ENCODE measurements around the gene SLC36A1.
"Not testable (repeated sequence)": the region's sequence is repeated elsewhere in the genome, so short reads cannot be mapped to it uniquely, and the experiment has no call there.

SLC36A1 gene

DNA sequence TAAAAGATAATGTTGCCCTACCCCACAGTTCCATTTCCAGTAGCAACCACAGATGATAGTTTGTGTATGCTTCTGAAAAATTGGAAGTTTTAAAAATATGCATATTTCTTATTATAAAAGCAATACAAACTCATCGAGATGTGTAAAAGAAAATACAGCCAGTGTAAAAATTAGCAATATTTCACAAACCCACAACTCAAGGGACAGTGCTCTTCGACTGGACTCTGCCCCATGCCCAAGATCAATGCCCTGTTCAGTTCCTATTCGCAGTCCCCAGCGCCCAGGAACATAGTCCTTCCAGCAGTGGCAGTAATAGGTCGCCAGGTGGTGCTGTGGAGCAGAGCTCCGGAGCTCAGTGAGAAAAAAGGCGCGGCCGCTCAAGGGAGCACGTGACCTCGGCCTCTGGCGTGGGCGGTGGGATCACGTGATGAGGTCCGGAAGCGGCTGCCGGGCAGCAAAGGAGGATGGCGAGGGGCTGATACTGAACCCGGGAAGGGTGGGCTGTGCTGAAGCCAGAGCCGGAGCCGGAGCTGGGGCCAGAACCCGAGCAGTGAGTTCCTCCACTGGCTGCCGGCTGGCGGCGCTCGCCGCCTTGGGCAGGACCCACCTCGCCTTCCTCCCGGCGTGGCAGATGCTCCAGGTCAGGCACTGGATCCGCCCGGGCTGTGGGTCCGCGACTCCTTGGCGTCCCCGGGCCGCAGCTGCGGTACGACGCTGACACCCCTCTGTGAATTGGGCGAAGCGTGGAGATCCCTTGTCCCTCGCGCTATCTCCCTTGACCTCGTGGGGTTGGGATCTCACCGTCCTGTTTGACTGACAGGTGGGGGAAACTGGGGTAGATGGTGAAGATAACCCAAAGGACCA, at the start of gene SLC36A1:
SLC36A1 (plus strand) TSS at position 430 of the 864 bp plus-strand sequence. CDS start 11,190 bp downstream, outside the sequence.
- no peak for FAIRE-seq

DNA sequence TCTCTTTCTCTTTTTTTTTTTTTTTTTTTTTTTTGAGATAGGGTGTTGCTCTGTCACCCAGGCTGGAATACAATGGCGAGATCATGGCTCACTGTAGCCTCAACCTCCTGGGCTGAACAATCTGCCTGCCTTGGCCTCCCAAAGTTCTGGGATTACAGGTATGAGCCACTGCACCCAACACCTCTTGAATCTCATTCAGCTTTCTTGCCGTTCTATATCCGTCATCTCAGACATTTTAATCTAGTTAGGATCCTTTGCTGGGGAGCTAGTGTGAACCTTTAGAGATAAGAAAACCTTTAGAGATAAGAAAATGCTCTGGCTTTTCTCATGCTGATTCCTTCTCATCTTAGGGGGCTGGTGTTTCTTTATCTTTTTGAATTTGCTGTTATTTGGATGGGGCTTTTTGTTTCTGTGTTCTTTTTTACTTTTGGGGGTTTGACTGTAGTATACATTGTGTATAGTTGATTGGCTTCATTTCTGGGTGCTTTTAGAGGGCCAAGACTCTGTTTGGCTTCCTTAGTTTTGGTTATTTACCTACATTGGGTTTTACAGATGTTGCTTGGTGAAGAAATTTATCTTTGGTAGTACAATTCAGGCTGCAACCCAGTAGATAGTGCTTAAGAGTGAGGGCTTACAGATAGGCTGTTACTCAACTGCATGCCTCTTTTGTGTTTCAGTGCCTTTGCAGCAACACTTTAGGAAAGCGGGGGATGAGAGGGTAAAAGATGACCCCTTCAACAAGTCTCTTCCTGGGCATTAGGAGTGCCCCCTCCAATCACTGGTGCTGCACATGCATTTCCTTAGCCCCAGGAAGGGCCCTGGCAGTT, 41.9 kb upstream of the SLC36A1 start:
- FAIRE-seq = no peak

DNA sequence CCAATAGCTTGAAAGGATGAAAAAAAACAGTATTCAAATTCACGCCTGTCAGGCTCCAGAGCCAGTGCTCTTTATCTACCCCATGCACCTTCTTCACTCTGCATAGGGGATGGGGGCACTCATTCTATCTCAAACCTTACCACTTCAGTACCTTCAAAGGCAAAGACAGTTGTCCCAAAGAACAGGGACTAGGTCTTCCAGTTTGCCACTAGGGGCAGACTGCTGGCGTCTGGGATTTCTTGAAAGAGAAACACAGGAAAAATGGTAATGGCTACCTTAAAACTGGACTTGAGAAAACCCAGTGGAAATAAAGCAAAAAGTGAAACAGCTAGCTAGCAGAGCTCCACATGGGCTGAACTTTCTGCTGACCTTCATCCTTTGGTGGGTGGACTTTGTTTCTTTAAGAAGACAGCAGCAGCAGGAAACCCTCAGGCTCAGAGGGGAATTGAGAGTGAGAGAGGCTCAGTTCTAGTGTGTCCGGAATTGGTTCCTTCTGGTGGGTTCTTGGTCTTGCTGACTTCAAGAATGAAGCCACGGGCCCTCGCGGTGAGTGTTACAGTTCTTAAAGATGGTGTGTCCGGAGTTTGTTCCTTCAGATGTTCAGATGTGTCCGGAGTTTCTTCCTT, 41.0 kb upstream of the SLC36A1 start:
- no peak for FAIRE-seq

DNA sequence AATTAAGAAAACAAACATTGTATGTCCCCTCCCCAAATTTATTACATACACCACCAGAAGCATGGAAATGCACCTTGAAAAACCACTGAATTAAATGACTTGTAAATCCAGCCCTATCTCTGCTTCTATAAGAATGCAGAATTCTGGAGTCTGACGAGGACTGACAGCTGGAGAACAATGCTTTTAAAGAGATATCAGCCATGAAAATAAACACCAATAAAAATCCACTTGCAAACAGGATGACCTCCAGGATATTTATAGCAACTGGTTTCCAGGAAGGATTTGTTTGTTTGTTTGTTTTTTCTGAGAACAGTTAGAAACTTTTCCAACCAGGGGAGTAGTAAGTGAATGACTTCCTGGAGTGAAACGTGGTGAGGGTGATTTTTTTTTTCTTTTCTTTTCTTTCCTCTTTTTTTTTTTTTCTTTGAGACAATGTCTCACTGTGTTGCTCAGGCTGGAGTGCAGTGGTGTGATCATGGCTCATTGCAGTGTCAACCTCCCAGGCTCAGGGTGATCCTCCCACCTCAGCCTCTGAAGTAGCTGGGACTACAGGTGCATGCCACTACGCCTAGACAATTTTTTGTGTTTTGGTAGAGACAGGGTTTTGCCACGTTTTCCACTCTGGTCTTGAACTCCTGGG, 38.7 kb upstream of the SLC36A1 start:
- no peak for FAIRE-seq

DNA sequence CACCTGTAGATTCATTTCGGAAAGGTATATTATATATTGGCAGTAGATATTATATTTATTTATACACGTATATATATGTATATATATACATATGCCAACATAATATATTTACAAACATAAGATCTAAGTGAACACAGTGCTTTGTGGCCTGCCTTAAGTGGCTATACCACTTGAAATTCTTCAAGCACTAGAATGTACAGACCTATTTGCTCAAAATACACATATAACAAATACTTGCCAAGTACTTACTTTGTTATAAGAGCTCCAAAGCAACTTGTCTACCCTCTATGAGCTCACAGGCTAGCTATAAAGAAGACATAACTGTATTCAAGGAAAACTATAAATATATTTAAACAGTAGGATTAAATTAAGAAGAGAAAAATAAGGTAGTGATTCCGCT, 33.6 kb upstream of the SLC36A1 start:
- FAIRE-seq = no peak

DNA sequence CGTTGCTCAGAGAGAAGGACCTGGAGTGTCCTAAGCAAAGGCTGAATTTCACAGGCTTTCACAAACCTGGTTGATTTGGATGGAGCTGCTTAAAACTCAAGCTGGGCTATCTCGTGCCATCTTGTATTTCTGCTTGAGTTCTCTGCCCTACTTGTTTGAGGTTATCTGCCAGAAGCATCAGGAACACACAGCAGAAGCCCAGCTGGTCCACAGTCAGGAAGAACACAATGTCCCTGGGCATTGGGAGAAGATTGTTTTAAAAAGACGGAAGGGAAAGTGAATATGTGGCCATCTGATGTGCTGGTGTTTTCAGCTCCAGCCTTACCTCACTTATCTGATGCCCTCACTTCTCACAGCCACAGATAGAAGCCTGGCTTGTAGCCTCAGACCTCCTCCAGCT, 32.9 kb upstream of the SLC36A1 start:
- no peak for FAIRE-seq

DNA sequence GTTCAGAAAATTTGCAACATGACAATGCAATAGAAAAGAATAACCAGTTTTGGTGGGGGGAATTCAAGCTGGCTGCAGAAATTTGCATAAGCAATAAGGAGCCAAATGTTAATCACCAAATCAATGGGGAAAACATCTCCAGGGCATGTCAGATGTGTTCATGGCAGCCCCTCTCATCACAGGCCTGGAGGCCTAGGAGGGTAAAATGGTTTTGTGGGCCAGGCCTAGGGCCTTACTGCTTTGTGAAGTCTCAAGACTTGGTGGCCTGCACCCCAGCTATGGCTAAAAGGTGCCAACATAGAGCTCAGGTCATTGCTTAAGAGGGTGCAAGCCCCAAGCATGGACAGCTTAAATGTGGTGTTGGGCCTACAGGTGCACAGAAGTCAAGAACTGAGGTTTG, 29.7 kb upstream of the SLC36A1 start:
- FAIRE-seq = no peak

DNA sequence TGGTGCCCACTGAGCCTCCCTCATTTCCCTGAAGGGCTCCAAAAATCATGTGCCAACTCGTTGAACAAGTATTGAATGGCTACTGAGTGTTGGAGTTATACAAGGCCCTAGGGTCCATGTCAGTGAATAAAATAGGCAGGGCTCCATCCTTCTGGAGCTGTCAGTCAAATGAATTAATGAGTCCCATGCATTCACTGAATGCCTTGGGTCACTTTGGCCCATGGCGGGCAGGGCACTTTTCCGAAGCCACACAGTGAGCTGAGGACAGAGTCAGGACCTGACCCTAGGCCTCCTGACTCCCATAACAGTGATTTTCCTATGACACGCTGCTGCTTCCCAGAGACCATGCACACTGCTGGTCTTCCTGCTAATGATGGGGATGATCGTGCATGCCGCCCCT, 27.3 kb upstream of the SLC36A1 start:
- FAIRE-seq = no peak

DNA sequence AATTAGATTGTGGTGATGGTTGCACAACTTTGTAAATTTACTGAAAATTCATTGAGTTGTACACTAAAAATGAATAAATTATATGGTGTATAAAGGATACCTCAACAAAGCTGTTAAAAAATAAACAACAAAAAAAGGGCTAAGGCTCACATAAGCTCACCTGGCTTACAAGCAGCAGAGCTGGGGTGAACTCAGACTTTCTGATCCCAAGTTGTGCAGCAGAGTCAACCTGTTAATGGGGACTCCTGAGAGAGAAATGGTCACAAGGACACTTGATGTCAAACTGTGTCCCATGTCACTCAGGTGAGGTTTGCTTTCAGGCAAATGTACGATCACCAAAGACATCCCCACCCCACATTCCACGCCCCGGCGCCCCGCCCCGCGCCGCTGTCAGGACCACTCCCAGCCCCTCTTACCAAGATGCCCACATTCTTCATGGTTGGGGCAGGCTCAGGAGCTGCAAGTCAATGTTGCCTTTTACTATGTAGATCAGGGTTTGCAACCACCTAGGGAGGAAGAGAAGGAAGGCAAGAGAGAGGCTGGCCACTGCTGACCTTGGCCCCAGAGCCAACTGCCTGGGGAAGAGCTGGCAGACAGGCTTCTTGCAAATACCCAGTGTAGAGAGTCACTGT, 22.4 kb upstream of the SLC36A1 start:
- FAIRE-seq = no peak

DNA sequence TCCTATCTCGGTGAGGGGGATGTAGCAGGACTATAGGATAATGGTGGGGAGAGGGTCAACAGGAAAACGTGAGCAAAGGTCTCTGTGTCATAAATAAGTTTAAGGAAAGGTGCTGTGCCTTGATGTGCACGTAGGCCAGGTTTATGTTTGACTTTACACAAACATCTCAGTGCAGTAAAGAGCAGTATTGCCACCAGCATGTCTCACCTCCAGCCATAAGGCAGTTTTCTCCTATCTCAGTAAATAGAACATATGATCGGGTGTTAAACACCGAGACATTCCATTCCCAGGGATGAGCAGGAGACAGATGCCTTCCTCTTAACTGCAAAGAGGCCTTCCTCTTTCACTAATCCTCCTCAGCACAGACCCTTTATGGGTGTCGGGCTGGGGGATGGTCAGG, 21.1 kb upstream of the SLC36A1 start:
- not testable (repeated sequence) for FAIRE-seq

DNA sequence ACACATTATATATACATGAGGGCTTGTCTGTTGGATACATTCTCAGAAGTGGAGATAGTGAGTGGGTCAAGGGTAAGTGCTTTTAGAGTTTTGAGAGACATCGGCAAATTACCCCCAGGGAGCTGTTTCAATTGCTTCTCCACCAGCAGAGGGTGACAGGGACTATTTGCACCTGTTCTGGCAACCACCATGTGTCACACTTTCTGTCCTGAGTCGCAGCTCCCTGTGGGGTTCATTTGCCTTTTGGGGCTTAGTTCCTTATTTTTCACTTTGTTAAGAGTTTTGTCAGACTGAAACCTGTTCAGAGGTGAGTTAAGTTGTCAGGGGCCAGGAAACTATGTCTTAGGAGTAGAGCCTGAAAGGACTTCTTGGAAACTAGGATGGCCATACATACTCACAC, 20.1 kb upstream of the SLC36A1 start:
- no peak for FAIRE-seq

DNA sequence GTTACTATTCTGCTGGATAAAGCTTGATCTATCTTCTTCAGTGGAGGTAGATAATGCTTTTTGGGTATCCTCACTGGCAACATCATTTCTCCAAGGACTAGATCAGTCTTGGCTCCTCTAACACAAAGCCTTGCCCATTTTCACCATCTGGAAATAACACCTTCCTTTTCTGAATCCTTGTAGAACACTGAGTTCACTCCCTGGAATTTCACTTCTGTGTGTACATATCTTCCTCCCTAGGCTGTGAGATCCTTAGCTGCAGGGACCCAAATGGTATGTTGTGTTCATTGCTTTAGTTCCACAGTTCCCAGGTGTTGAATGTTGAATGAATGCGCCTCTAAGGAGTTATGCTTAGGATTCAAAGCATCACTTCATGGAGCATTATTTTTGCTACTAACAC, 16.7 kb upstream of the SLC36A1 start:
- no peak for FAIRE-seq

DNA sequence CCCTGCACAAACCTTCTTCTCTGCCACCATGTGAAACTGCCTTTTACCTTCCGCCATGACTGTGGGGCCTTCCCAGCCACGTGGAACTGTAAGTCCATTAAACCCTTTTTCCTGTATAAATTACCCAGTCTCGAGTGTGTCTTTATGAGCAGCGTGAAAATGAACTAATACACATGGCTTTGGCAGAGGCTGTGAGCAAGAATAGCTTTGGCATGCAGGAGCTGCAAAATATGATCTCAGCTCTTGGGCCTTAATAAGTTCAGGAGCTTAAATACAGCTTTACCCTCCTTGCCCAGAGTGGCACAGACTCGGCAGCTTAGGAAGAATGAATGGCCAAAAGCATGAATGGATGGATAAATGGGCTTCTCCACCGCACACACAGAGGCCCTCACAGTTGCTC, 15.7 kb upstream of the SLC36A1 start:
- FAIRE-seq = no peak

DNA sequence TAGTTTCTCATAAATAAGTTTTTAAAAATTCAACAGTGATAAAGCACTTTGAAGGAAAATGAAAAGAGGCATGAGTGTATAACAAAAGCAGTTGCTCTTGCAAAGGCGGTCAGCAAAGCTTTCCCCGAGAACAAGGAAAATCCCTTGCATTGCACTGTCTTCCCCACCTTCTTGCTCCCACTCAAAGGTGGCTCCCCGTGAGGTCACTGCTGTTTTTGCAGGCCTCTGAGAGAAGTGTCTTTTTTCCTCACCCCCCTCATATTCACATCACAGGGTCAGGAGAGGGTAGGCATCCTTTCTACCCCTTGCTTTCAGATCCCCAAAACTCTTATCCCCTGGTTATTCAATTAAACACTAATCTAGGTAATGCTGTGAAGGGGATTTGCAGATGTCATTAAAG, 15.2 kb upstream of the SLC36A1 start:
- no peak for FAIRE-seq

DNA sequence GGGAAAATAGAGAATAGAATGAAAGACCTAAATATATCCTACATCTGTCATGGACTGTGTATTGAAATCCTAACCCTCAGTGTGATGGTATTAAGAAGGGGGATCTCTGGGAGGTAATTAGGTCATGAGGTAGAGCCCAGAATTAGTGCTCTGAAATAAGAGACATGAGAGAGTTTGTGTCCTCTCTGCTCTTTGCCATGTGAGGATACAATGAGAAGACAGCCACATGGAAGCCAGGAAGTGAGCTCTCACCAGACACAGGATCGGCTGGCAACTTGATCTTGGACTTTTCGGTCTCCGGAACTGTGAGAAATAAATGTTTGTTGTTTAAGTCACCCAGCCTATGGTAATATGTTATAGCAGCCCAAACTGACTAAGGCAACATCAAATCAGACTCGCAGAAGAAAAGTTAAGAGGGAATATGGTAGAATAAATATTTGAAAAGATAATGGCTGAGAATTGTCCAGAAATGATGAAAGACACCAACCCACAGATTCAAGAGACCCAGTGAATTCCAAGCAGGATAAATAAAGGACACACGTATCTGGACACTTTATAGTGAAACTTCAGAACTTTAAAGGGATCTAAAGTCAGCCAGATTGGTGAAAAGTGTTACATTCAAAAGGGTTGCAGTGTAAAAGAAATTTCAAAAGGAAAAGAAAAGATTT, 12.7 kb upstream of the SLC36A1 start:
- FAIRE-seq = no peak

DNA sequence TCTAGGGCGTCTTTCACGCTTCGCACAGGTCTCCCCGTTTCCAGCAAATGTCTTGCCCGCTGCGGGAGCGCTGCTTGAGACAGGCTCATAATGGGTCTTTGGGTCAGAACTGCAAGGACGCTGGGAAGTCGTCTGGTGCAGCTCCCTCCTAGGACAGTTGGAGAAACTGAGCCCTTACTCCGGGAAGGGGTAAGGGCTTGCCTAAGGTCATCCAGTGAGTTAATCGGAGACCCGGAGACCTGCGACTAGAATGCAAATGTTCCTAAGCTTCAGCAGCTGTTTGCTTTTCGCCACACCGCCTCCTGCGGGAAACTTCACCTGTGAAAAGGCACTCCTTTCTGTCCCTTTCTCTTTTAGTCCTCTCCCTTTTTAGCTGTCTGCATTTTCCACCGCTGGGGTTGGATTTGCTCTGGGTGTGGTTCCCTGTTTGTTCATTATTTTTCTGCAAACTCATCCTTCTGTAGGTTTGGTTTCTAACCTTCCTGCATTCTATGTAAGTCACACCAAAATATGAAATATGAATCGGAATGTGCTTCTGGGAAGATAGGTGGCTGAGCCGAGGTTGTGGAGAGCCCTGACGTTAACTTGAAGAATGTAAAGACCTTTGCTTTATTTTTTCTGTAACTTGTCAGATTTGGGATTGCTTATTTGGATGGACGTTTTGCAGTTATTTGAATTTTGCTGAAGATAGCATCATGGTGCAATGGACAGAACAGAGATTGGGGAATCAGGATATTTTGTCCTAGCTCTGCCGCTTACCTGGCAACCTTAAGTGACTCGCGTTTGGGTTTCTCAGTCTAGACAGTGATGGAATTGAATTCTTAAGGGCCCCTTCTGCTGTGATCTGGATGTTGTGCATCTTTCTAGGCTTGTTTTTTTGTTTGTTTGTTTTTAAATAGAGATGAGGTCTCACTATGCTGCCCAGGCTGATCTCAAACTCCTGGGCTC, 909 bp downstream of the SLC36A1 start:
- FAIRE-seq = no peak

DNA sequence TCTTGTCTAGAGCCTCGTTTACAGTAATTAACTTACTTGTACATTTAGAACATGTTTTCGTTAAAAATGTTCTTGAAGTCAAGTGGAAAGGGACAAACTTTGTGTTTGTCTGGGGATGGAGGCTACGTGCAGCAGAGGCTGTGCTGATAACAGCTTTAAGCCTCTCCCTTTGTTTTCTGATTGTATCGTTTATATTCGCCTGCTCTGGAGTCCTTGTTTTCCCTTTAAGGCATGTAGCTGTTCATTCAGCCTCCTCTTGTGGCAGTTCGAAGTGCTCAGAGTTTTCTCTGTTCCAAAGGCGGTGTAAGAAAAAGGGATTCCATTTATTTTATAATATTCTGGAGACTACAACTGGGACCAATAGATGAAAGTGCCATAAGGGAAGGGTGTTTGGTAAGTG, 1.9 kb downstream of the SLC36A1 start:
- FAIRE-seq = no peak

DNA sequence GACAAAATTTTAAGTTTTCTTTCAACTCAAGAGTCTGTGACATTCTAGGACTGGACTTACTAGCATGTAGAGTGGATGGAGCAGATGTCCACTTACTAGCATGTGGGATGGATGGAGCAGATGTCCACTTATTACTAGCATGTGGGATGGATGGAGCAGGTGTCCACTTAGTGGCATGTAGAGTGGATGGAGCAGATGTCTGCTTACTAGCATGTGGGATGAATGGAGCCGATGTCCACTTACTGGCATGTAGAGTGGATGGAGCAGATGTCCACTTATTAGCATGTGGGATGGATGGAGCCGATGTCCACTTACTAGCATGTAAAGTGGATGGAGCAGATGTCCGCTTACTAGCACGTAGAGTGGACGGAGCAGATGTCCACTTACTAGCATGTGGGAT, 2.4 kb downstream of the SLC36A1 start:
- no peak for FAIRE-seq

DNA sequence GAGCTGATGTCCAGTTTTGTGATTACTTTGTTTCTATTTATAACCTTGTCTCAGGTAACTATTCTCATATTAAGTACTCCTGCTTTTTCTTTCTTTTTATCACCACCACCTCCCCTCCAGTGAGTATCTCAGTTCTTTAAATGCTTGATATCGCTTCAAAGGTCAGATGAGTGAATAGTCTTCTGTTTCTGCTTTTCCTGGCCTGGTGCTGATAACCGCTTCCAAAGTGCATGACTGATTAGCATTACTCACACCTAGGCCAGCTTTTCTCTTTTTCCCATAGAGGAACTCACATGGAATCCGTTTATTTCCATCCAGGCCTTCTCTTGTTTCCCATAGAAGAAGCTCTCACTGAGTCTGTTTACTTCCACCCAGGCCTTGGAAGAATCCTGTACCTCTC, 3.2 kb downstream of the SLC36A1 start:
- no peak for FAIRE-seq

DNA sequence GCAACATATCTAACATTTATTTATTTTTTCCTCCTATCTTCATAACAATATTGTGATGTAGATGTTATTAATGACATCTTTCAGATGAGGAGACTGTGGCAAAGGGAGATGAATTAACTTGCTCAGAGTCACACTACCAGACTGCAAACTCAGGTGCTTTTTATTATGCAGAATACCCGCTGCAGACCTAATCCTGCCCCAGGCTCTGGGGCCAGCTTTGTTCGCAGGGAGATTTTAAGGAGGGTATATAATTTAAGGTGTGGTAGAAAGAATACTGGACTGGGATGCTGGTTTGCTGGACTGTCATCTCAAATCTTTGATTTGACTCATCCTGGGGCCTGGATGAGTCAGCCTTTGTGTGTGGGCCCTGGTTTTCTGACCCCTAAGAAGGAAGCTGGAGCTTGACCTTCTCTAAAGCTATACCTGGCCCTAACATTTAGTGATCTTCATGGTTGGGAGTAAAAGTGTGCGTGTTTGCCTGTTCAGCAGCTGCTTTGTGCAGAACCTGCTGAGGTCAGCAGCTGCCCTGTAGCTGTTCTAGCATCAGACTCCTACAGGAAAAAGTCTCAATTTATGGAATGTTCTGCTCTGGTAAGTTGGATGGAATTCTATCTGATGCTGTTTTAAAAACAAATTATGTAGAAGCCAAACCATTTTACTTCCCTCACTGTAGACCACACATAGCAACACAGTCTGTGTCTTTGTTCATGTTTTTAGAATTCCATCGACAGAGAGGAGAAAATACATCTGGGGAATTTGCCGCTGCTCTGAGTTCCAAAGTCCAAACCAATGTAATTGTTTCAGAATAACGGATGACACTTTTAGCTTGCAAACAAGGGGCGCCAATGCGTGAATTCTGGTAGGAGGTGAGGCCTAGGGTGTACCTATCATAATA, 4.5 kb downstream of the SLC36A1 start:
- FAIRE-seq = no peak
